OCI-LY1 (cell line): ENCODE data around the gene OTOR.

Experiments
- H2AFZ ChIP-seq: fragments of 200-600 bp; sonication (generic), shearing (Covaris generic); 2 replicates; pipeline ENCODE4 v1.6.0; 2014; ENCODE audit warnings: antibody characterized with exemption, mild to moderate bottlenecking, low read length
- H3F3A ChIP-seq: fragments of 200-600 bp; sonication (generic), shearing (Covaris generic); 2 replicates; pipeline ENCODE4 v1.6.0; 2014; ENCODE audit warnings: mild to moderate bottlenecking, antibody characterized with exemption, low read length, moderate library complexity; ENCODE audit not compliant: insufficient read depth
- H3K27ac ChIP-seq: fragments of 200-600 bp; sonication (generic); 2 replicates; pipeline ENCODE4 v1.5.1; 2014; ENCODE audit warnings: low read length, mixed run types, mild to moderate bottlenecking, low read depth; ENCODE audit not compliant: poor library complexity, severe bottlenecking
- H3K27me3 ChIP-seq: fragments of 200-600 bp; sonication (generic); 2 replicates; pipeline ENCODE4 v1.6.0; 2014; ENCODE audit warnings: antibody characterized with exemption, mild to moderate bottlenecking, low read length, moderate library complexity; ENCODE audit not compliant: insufficient read depth
- H3K36me3 ChIP-seq: fragments of 200-600 bp; sonication (generic); 2 replicates; pipeline ENCODE4 v1.6.1; 2014; ENCODE audit warnings: mild to moderate bottlenecking, antibody characterized with exemption, low read length, moderate library complexity, mixed read lengths; ENCODE audit not compliant: insufficient read depth
- H3K4me1 ChIP-seq: fragments of 200-600 bp; sonication (generic); 2 replicates; pipeline ENCODE4 v1.5.1; 2014; ENCODE audit warnings: mild to moderate bottlenecking, low read length, moderate library complexity; ENCODE audit not compliant: insufficient read depth, severe bottlenecking
- H3K4me2 ChIP-seq: fragments of 200-600 bp; sonication (generic), shearing (Covaris generic); 2 replicates; pipeline ENCODE4 v1.6.1; 2014; ENCODE audit warnings: low read length
- H3K4me3 ChIP-seq: fragments of 200-600 bp; sonication (generic); 2 replicates; pipeline ENCODE4 v1.5.1; 2014; ENCODE audit warnings: low read length, low read depth, mild to moderate bottlenecking, mixed read lengths; ENCODE audit not compliant: poor library complexity, severe bottlenecking
- H3K79me2 ChIP-seq: fragments of 200-600 bp; shearing (Covaris generic); 2 replicates; pipeline ENCODE4 v1.6.1; 2016; ENCODE audit warnings: mixed run types, low read length, mixed read lengths; ENCODE audit not compliant: insufficient read depth
- H3K9ac ChIP-seq: fragments of 200-600 bp; sonication (generic), shearing (Covaris generic); 2 replicates; pipeline ENCODE4 v1.6.1; 2014; ENCODE audit warnings: mild to moderate bottlenecking, low read length, mixed read lengths
- H3K9me2 ChIP-seq: fragments of 200-600 bp; sonication (generic), shearing (Covaris generic); 2 replicates; pipeline ENCODE4 v1.6.1; 2014; ENCODE audit warnings: low read depth, mild to moderate bottlenecking, low read length, mixed read lengths
- H3K9me3 ChIP-seq: fragments of 200-600 bp; shearing (Covaris generic); 2 replicates; pipeline ENCODE4 v1.6.1; 2014; ENCODE audit warnings: low read length, mixed read lengths
- H4K20me1 ChIP-seq: fragments of 200-600 bp; sonication (generic), shearing (Covaris generic); 2 replicates; pipeline ENCODE4 v1.6.0; 2016; ENCODE audit warnings: mild to moderate bottlenecking, low read length; ENCODE audit not compliant: insufficient read depth
- CTCF ChIP-seq: fragments of 200-600 bp; sonication (generic), shearing (Covaris generic); IDR thresholded peaks from 2 replicates; pipeline ENCODE4 v1.5.1; 2017; ENCODE audit warnings: mild to moderate bottlenecking, antibody characterized with exemption, low read length, moderate library complexity, mixed read lengths
- EZH2 ChIP-seq: fragments of 200-600 bp; sonication (generic), shearing (Covaris generic); IDR thresholded peaks from 2 replicates; pipeline ENCODE4 v1.8.0; 2017; ENCODE audit warnings: borderline replicate concordance, mixed run types, mild to moderate bottlenecking, antibody characterized with exemption, low read length, moderate library complexity, mixed read lengths

Gene OTOR

GRCh38 chr20:16703570-16703969 lies 44.6 kb upstream of the OTOR start:
- Histone ChIP-seq H3K9me2 (no peaks in the 10 kb centered on the region), H3K79me2 (no peaks in the 10 kb centered on the region), H2AFZ (no peak overlapping the region), H3K36me3 (no peaks in the 10 kb centered on the region; the same call in 1 of the 2 replicates), H3K27me3 (no peaks in the 10 kb centered on the region), H3K27ac (no peak overlapping the region), H3K4me2 (no peak overlapping the region), H3F3A (no peaks in the 10 kb centered on the region), H4K20me1 (no peaks in the 10 kb centered on the region), H3K4me3 (no peak overlapping the region), H3K9ac (no peak overlapping the region), H3K4me1 (no peaks in the 10 kb centered on the region), H3K9me3 (no peaks in the 10 kb centered on the region)
- TF ChIP-seq EZH2 (no peak), CTCF (no peak)

- Histone ChIP-seq H2AFZ (no peak overlapping the region), H3K27me3 (no peaks in the 10 kb centered on the region), H3K79me2 (no peaks in the 10 kb centered on the region), H3K4me2 (no peak overlapping the region), H3K9me3 (no peaks in the 10 kb centered on the region), H3K9ac (no peak overlapping the region), H3F3A (no peaks in the 10 kb centered on the region), H4K20me1 (no peaks in the 10 kb centered on the region), H3K27ac (no peak overlapping the region), H3K9me2 (no peaks in the 10 kb centered on the region), H3K36me3 (no peaks in the 10 kb centered on the region; the same call in 1 of the 2 replicates), H3K4me1 (no peaks in the 10 kb centered on the region), H3K4me3 (no peak overlapping the region)
- TF ChIP-seq EZH2 (no peak), CTCF (no peak)
These were observed 40.5 kb upstream of the OTOR start for GRCh38 chr20:16707674-16708073.

- H2AFZ ChIP-seq = no peak overlapping the region
- H4K20me1 ChIP-seq = no peaks in the 10 kb centered on the region
- no peaks in the 10 kb centered on the region for H3K79me2 ChIP-seq
- no peaks in the 10 kb centered on the region for H3K27me3 ChIP-seq
- H3K9me3 ChIP-seq = no peaks in the 10 kb centered on the region
- H3F3A ChIP-seq = no peaks in the 10 kb centered on the region
- H3K4me3 ChIP-seq = no peak overlapping the region
- H3K4me1 ChIP-seq = no peaks in the 10 kb centered on the region
- H3K36me3 ChIP-seq = no peaks in the 10 kb centered on the region; the same call in 1 of the 2 replicates
- TF ChIP-seq CTCF (no peak), EZH2 (no peak)
- H3K27ac ChIP-seq = no peak overlapping the region
- H3K9ac ChIP-seq = no peak overlapping the region
- H3K4me2 ChIP-seq = no peak overlapping the region
- H3K9me2 ChIP-seq = no peaks in the 10 kb centered on the region
These were observed 39.6 kb upstream of the OTOR start for GRCh38 chr20:16708602-16709001.
